Measurements from ENCODE around the gene CFAP53. TPM values are rescaled to one million over a fixed set of nuclear protein-coding genes. Genes with fewer than 3 reads are reported as not detected.

Gene CFAP53
- polyA plus RNA-seq, 2 of the 4 experiments (the other 2 are of a cell fraction): 0.54 to 0.66 TPM

DNA sequence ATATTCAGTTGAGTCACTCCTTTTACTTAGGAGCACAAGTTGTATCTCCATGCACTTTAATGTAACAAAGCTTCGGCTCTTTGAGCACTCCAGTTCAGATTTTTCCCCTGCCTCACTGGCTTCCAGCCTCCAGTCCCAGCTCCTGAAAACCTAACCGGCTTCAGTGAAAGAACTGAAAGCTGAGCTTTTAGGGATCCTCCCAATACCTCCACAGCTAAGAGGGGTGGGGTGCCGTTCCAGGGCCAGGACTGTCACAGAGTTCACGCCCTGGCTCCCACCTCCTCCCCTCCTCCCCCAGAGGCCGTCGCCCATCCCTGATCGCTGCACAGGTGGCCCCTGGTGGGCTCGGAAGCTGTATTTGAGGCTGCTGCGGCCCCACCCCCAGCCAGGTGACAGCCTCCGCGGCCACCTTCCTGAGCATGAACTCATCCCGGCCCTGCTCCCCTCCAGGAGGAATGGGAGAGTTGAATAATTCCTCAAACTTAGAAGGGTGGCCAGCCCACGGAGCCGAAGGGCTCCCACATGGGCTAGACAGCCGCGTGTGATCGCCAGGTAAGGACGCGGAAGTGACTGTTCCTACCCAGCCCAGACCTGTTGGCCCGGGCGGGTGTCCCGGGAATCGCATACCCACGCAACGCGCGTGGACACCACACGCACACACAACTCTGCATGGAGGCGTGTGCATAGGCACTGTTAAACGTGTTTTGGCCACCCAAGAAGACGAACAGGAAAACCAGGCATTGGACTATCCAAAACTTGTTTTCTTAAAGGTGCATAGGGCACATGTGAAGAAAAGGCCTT is 73.1 kb downstream of the CFAP53 start:
- ATAC-seq (no peak), FAIRE-seq (no peak), DNase-seq (ENCODE audit: low read depth in 1 of 2, low spot score in 1 of 2) (no peak)
- 6% methylated on average over 5 of the region's 31 CpGs for WGBS (ENCODE audit: missing lambda C conversion rate)
- H3K27ac ChIP-seq: no peak overlapping the region
- H3K4me1 ChIP-seq: no peaks in the 10 kb centered on the region
- H3K9me3 ChIP-seq: no peaks in the 10 kb centered on the region
- no peak overlapping the region for H3K4me3 ChIP-seq
- ChIA-PET CTCF (interaction anchor here (1.0 to 1.7 kb wide), 3 partner anchors 11 to 682 kb away, joined by 3 to 4 read pairs (median 3); no protein-coding TSS in a partner anchor), POLR2A (no interaction called here)
- no peak overlapping the region for H3K4me2 ChIP-seq
- TF ChIP-seq KDM1A (IDR thresholded peaks at IDR 0.05; ENCODE audit: low read depth): no peak

DNA sequence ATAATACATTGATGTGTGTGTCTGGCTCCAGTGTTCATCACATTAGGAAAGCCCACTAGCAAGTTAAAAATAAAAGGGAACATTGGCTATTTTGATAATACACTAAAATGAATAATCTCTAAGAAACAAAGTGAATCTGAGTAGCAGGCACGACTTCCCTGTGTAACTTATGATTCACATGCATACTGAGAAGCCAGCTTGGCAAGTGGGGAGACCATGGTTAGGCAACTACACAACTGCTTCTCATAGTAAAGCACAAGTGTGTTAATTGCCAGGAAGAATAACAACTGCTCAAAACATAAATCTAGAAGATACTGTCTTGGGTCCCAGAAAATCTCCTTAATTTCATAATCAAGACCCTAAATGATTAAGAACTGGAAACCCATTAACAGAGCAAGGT is 75.4 kb downstream of the CFAP53 start:
- ChIA-PET CTCF (no interaction called here), POLR2A (no interaction called here)
- H3K4me3 ChIP-seq: no peak overlapping the region
- no peaks in the 10 kb centered on the region for H3K9me3 ChIP-seq
- 0% methylated on average over 1 of the region's 1 CpG for WGBS (ENCODE audit: missing lambda C conversion rate)
- DNase-seq (ENCODE audit: low read depth in 1 of 2, low spot score in 1 of 2) (no peak), FAIRE-seq (no peak), ATAC-seq (no peak)
- H3K4me1 ChIP-seq: no peaks in the 10 kb centered on the region
- H3K27ac ChIP-seq: no peak overlapping the region
- TF ChIP-seq, protein P1, sequence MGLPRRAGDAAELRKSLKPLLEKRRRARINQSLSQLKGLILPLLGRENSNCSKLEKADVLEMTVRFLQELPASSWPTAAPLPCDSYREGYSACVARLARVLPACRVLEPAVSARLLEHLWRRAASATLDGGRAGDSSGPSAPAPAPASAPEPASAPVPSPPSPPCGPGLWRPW (IDR thresholded peaks at IDR 0.05): no peak
- TF ChIP-seq, protein P2, sequence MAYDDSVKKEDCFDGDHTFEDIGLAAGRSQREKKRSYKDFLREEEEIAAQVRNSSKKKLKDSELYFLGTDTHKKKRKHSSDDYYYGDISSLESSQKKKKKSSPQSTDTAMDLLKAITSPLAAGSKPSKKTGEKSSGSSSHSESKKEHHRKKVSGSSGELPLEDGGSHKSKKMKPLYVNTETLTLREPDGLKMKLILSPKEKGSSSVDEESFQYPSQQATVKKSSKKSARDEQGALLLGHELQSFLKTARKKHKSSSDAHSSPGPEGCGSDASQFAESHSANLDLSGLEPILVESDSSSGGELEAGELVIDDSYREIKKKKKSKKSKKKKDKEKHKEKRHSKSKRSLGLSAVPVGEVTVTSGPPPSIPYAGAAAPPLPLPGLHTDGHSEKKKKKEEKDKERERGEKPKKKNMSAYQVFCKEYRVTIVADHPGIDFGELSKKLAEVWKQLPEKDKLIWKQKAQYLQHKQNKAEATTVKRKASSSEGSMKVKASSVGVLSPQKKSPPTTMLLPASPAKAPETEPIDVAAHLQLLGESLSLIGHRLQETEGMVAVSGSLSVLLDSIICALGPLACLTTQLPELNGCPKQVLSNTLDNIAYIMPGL (CRISPR knock-in tag; IDR thresholded peaks at IDR 0.05; ENCODE audit: borderline replicate concordance): no peak
- no peak for TF ChIP-seq HDAC2 (IDR thresholded peaks at IDR 0.05)
- TF ChIP-seq, protein P3, sequence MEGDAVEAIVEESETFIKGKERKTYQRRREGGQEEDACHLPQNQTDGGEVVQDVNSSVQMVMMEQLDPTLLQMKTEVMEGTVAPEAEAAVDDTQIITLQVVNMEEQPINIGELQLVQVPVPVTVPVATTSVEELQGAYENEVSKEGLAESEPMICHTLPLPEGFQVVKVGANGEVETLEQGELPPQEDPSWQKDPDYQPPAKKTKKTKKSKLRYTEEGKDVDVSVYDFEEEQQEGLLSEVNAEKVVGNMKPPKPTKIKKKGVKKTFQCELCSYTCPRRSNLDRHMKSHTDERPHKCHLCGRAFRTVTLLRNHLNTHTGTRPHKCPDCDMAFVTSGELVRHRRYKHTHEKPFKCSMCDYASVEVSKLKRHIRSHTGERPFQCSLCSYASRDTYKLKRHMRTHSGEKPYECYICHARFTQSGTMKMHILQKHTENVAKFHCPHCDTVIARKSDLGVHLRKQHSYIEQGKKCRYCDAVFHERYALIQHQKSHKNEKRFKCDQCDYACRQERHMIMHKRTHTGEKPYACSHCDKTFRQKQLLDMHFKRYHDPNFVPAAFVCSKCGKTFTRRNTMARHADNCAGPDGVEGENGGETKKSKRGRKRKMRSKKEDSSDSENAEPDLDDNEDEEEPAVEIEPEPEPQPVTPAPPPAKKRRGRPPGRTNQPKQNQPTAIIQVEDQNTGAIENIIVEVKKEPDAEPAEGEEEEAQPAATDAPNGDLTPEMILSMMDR (IDR thresholded peaks at IDR 0.05): no peak
- TF ChIP-seq ZFP36 (IDR thresholded peaks at IDR 0.05; ENCODE audit: borderline replicate concordance, partially characterized antibody): no peak
- no peak for TF ChIP-seq ZNF302 (CRISPR knock-in tag; IDR thresholded peaks at IDR 0.05)
- no peak for TF ChIP-seq ZSCAN20 (CRISPR knock-in tag; IDR thresholded peaks at IDR 0.05)
- TF ChIP-seq FOXS1 (CRISPR knock-in tag; IDR thresholded peaks at IDR 0.05): no peak
- no peak for TF ChIP-seq KDM1A (IDR thresholded peaks at IDR 0.05; ENCODE audit: low read depth)
- TF ChIP-seq, protein P4, sequence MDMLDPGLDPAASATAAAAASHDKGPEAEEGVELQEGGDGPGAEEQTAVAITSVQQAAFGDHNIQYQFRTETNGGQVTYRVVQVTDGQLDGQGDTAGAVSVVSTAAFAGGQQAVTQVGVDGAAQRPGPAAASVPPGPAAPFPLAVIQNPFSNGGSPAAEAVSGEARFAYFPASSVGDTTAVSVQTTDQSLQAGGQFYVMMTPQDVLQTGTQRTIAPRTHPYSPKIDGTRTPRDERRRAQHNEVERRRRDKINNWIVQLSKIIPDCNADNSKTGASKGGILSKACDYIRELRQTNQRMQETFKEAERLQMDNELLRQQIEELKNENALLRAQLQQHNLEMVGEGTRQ (IDR thresholded peaks at IDR 0.05): no peak
- no peak for TF ChIP-seq NR3C1 (IDR thresholded peaks at IDR 0.05)
- TF ChIP-seq HEYL (CRISPR knock-in tag; IDR thresholded peaks at IDR 0.05): no peak
- H3K4me2 ChIP-seq: no peak overlapping the region

DNA sequence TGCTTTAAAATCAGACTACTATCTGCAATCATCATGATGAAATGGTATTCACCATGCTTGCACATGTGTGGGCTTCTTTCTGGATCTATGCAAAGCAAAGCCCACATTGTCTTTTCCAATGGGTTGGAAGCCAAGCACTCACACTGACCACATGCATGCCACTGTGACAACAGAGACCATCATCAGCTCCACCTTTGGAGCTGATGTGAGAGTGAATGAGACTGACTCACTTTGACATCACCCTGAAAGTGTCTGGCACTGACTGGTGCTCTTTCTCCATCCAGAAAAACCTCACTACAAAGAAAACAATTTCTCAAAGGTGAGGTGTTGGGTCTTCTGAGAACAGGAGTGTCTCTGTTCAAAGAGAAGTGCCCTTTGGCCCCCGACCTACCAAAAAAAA is 76.1 kb downstream of the CFAP53 start:
- ATAC-seq: no peak
- Histone ChIP-seq H3K9me3 (no peaks in the 10 kb centered on the region), H3K4me1 (no peaks in the 10 kb centered on the region), H3K27ac (no peak overlapping the region), H3K4me3 (no peak overlapping the region), H3K4me2 (no peak overlapping the region)
- no peak for FAIRE-seq
- ChIA-PET POLR2A (no interaction called here), CTCF (no interaction called here)
- DNase-seq (ENCODE audit: low read depth in 1 of 2, low spot score in 1 of 2): no peak
- WGBS (ENCODE audit: missing lambda C conversion rate): 0% methylated on average over 1 of the region's 1 CpG
- TF ChIP-seq, protein P4 (IDR thresholded peaks at IDR 0.05): no peak
- TF ChIP-seq ESRRA (IDR thresholded peaks at IDR 0.05; ENCODE audit: borderline replicate concordance, low read length) (no peak), SREBF2 (IDR thresholded peaks at IDR 0.05) (no peak), CHD4 (IDR thresholded peaks at IDR 0.05; ENCODE audit: borderline replicate concordance) (no peak)
